GM18505 (cell line): ENCODE results near the gene OR2T1.
"Not testable (repeated sequence)": the region's sequence is repeated elsewhere in the genome, so short reads cannot be mapped to it uniquely, and the experiment has no call there.

Experiments used
- ATAC-seq: cut with Tn5 transposase; IDR thresholded peaks from one replicate; pipeline ENCODE4 v1.9.1; 2021; ENCODE audit not compliant: unreplicated experiment

The OR2T1 gene

DNA sequence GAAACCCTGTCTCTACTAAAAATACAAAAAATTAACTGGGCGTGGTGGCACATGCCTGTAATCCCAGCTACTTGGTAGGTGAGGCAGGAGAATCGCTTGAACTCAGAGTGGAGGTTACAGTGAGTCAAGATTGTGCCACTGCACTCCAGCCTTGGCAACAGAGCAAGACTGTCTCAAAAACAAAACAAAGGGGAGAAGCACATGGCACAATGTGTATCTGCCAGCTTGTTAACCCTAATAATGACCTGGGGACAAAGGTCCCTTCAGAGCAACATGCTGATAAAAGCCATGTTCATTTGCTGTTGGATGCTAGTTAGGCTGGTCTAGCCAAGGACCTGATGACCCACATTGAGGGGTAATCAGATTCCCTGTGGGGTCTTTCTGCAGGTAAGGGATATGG, 53.8 kb downstream of the OR2T1 start:
- not testable (repeated sequence) for ATAC-seq
